ENCODE data around the gene ATF7.

Gene ATF7

GRCh38 chr12:53516758-53517455 lies 109.3 kb downstream of the ATF7 start:
- no peak for DNase-seq

- no peak for DNase-seq
Observed at GRCh38 chr12:53515291-53515680, 110.9 kb downstream of the ATF7 start.

- DNase-seq = no peak
Observed at GRCh38 chr12:53514628-53515290, 111.4 kb downstream of the ATF7 start.

GRCh38 chr12:53513712-53514410 lies 112.3 kb downstream of the ATF7 start:
- DNase-seq = no peak

- no peak for DNase-seq
Observed at GRCh38 chr12:53510181-53510812, 115.9 kb downstream of the ATF7 start.

- peak; percentile 87 for DNase-seq
Observed at GRCh38 chr12:53508534-53509170, 117.5 kb downstream of the ATF7 start.

GRCh38 chr12:53507603-53507885 lies 118.6 kb downstream of the ATF7 start:
- no peak for DNase-seq

- no peak for DNase-seq
Observed at GRCh38 chr12:53506881-53507602, 119.1 kb downstream of the ATF7 start, which contains the start of gene NPFF. TSS of gene NPFF (minus strand) at chr12:53507484. CDS start at chr12:53507474, 10 bp downstream.

GRCh38 chr12:53506450-53506785 lies 119.8 kb downstream of the ATF7 start:
- no peak for DNase-seq

- DNase-seq = no peak
Observed at GRCh38 chr12:53505555-53506449, 120.4 kb downstream of the ATF7 start.

- no peak for DNase-seq
Observed at GRCh38 chr12:53505086-53505485, 121.1 kb downstream of the ATF7 start.

- no peak for DNase-seq
Observed at GRCh38 chr12:53504004-53504920, 121.9 kb downstream of the ATF7 start.

GRCh38 chr12:53502983-53503728 lies 123.0 kb downstream of the ATF7 start:
- DNase-seq = no peak

- DNase-seq = no peak
Observed at GRCh38 chr12:53502331-53502730, 123.9 kb downstream of the ATF7 start.

- no peak for DNase-seq
Observed at GRCh38 chr12:53501615-53502181, 124.5 kb downstream of the ATF7 start.

GRCh38 chr12:53500776-53501614 lies 125.2 kb downstream of the ATF7 start, which contains the start of gene TARBP2:
TSS of gene TARBP2 (plus strand) at chr12:53501283. CDS start at chr12:53501409, 126 bp downstream.
- peak; percentile 100 for DNase-seq

GRCh38 chr12:53500142-53500775 lies 125.9 kb downstream of the ATF7 start:
- peak; percentile 44 for DNase-seq

Measured in CD4-positive, alpha-beta T cell treated with Interleukin-10 for 1 hour (primary cell).